Measurements from ENCODE around the gene PHF11. TPM values are rescaled to one million over a fixed set of nuclear protein-coding genes. Genes with fewer than 3 reads are reported as not detected.

The PHF11 gene
- polyA plus RNA-seq, 1 of the 3 experiments (the other 2 are of a cell fraction), result 3.0 TPM

GRCh38 chr13:49499889-49500660 is 4.3 kb downstream of the PHF11 start (continued):
- TF ChIP-seq PBX3 (IDR thresholded peaks at IDR 0.05), result no peak

GRCh38 chr13:49502954-49503353 is 7.2 kb downstream of the PHF11 start:
- Histone ChIP-seq H3K36me3 (replicated peaks in 1 of 2; ENCODE audit: control insufficient read depth in 1 of 2, insufficient read depth in 2 of 2, low read length in 1 of 2) (no peaks in the 10 kb centered on the region), H3K4me2 (no peak overlapping the region), H4K20me1 (ENCODE audit: insufficient read depth) (no peaks in the 10 kb centered on the region), H3K9me2 (no peaks in the 10 kb centered on the region), H3K79me2 (ENCODE audit: insufficient read depth) (no peaks in the 10 kb centered on the region), H3K27ac (ENCODE audit: low read depth in 2 of 2, low read length in 1 of 2) (no peak overlapping the region), H3K27me3 (ENCODE audit: insufficient read depth) (no peaks in the 10 kb centered on the region), H3K4me1 (ENCODE audit: control insufficient read depth in 1 of 2, insufficient read depth in 2 of 2, low read depth in 1 of 2, low read length in 1 of 2) (no peaks in the 10 kb centered on the region; a peak in 1 of 4 replicates), H3K9me3 (no peaks in the 10 kb centered on the region), H3K9ac (no peak overlapping the region), H3K4me3 (ENCODE audit: low read depth in 2 of 2, low read length in 1 of 2) (no peak overlapping the region), H3F3A (replicated peaks; ENCODE audit: insufficient read depth) (peaks cover 15% of the 10 kb centered on the region), H2AFZ (ENCODE audit: low read depth) (no peak overlapping the region)
- WGBS (ENCODE audit: low lambda C conversion rate), result 82% methylated on average over 8 of the region's 9 CpGs
- POLR2A ChIA-PET, result no interaction called here
- CTCF ChIA-PET, result no interaction called here
- TF ChIP-seq FOXM1 (IDR thresholded peaks at IDR 0.05; ENCODE audit: low read depth) (no peak), FOXJ3 (CRISPR knock-in tag; IDR thresholded peaks at IDR 0.05) (no peak)
- no peak for DNase-seq

GRCh38 chr13:49503951-49504350 is 8.2 kb downstream of the PHF11 start:
- Histone ChIP-seq H3K27me3 (ENCODE audit: insufficient read depth) (no peaks in the 10 kb centered on the region), H3K79me2 (ENCODE audit: insufficient read depth) (no peaks in the 10 kb centered on the region), H3K4me2 (no peak overlapping the region), H3K9ac (no peak overlapping the region), H3K27ac (ENCODE audit: low read depth in 2 of 2, low read length in 1 of 2) (no peak overlapping the region), H3K36me3 (replicated peaks in 1 of 2; ENCODE audit: control insufficient read depth in 1 of 2, insufficient read depth in 2 of 2, low read length in 1 of 2) (no peaks in the 10 kb centered on the region), H3K4me3 (ENCODE audit: low read depth in 2 of 2, low read length in 1 of 2) (no peak overlapping the region), H4K20me1 (ENCODE audit: insufficient read depth) (no peaks in the 10 kb centered on the region), H3K9me2 (no peaks in the 10 kb centered on the region), H2AFZ (ENCODE audit: low read depth) (no peak overlapping the region), H3K9me3 (no peaks in the 10 kb centered on the region), H3F3A (replicated peaks; ENCODE audit: insufficient read depth) (peaks cover 12% of the 10 kb centered on the region), H3K4me1 (ENCODE audit: control insufficient read depth in 1 of 2, insufficient read depth in 2 of 2, low read depth in 1 of 2, low read length in 1 of 2) (no peaks in the 10 kb centered on the region; a peak in 1 of 4 replicates)
- no peak for DNase-seq
- ChIA-PET CTCF (no interaction called here), POLR2A (no interaction called here)
- 98% methylated on average over 3 of the region's 3 CpGs for WGBS (ENCODE audit: low lambda C conversion rate)
- TF ChIP-seq TAF1 (IDR thresholded peaks at IDR 0.05; ENCODE audit: borderline replicate concordance, low read depth, low read length), result no peak
- TF ChIP-seq GABPA (IDR thresholded peaks at IDR 0.05; ENCODE audit: low read depth), result no peak
- TF ChIP-seq TCF12 (IDR thresholded peaks at IDR 0.05), result no peak
- no peak for TF ChIP-seq MEF2A (IDR thresholded peaks at IDR 0.05; ENCODE audit: borderline replicate concordance, low read depth)
- no peak for TF ChIP-seq PBX3 (IDR thresholded peaks at IDR 0.05)
- TF ChIP-seq USF2 (IDR thresholded peaks at IDR 0.05; ENCODE audit: borderline replicate concordance, low read depth, low read length), result no peak
- TF ChIP-seq REST (IDR thresholded peaks at IDR 0.05; ENCODE audit: low read depth, low read length), result no peak
- no peak for TF ChIP-seq YY1 (IDR thresholded peaks at IDR 0.05; ENCODE audit: low read depth)
- TF ChIP-seq JUND (IDR thresholded peaks at IDR 0.05), result no peak
- no peak for TF ChIP-seq MAX (IDR thresholded peaks at IDR 0.05; ENCODE audit: low read depth)
- no peak for TF ChIP-seq RXRA (IDR thresholded peaks at IDR 0.05; ENCODE audit: borderline replicate concordance, low read depth)
- no peak for TF ChIP-seq EP300 (IDR thresholded peaks at IDR 0.05; ENCODE audit: borderline replicate concordance in 1 of 2, low read depth in 1 of 2, low read length in 1 of 2)
- no peak for TF ChIP-seq POLR2AphosphoS5 (IDR thresholded peaks at IDR 0.05; ENCODE audit: low read depth, low read length)
- no peak for TF ChIP-seq SIN3A (IDR thresholded peaks at IDR 0.05; ENCODE audit: borderline replicate concordance, low read depth, low read length)
